Measurements from ENCODE around the gene FOXO3.
A peak's percentile ranks its signal among the peaks of the same experiment; 100 is the strongest.

- TF ChIP-seq POLR2AphosphoS5 (IDR thresholded peaks at IDR 0.05) (peak; percentile 95 to 97 (median 96)), POLR2A (IDR thresholded peaks at IDR 0.05) (peak; percentile 34), CTCF (IDR thresholded peaks at IDR 0.05) (no peak), EP300 (IDR thresholded peaks at IDR 0.05) (peak in 1 of 4 donors; percentile 1)
Observed at GRCh38 chr6:108559097-108559883, 1.4 kb upstream of the FOXO3 start.
